Measurements from ENCODE around the gene PPP1R3E. TPM values are rescaled to one million over a fixed set of nuclear protein-coding genes. Genes with fewer than 3 reads are reported as not detected.

The PPP1R3E gene
- total and polyA plus RNA-seq, 2 of the 13 experiments (the other 11 are each of a cell fraction or from before 2014, with no cell fraction given), result 16.5 to 26.5 TPM

DNA sequence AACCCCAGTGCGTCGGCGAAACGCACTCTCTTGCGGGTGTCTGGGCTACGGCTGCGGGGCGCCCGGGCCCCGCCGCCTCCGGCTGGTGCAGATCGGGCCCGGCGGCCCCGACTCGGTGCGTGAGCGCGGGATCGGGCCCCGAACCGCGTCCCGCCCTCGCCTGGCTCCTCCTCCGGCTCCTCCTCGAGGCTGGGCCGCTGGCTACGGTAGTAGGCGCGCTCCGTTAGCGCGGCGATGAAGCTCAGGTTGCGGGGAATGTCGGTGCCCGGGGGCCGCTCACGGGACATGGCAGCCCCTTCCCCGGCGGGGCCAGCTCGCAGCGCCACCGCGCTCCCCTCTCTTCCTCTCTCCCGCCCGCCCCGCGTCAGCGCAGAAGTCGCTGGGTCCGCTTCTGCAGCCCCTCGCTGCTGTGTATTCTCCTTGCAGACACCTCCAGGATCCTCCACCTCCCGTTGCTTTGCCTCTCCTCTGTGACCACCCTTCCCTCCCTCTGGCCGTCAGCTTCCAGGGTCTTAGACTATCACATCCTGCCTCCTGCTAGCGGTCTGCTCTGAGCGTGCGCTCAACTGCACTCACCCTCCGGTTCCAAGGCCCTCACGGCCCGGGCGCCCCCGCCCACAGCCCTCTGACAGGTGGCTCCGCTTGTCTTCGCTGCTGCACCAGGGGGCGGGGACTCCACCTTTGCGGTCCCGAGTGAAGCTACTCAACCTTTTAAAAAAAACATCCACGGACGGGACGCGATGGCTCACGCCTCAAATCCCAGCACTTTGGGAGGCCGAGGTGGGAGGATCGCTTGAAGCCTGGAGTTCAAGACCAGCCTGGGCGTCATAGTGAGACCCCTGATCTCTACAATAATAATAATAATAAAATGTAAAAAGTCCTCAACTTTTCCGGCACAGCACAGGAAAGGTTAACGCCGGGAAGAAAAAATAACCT is at the start of gene PPP1R3E (continued):
- TF ChIP-seq TBL1XR1 (IDR thresholded peaks at IDR 0.05; ENCODE audit: borderline replicate concordance, low read length, partially characterized antibody), result no peak
- peak; percentile 66 for TF ChIP-seq ZNF574 (CRISPR knock-in tag; IDR thresholded peaks at IDR 0.05)
- no peak for TF ChIP-seq HOXA7 (CRISPR knock-in tag; IDR thresholded peaks at IDR 0.05)
- peak; percentile 86 for TF ChIP-seq ZFX (CRISPR knock-in tag; IDR thresholded peaks at IDR 0.05; ENCODE audit: low read depth)
- no peak for TF ChIP-seq HNF4G (IDR thresholded peaks at IDR 0.05; ENCODE audit: borderline replicate concordance, low read depth, low read length)
- TF ChIP-seq HNF4G (CRISPR knock-in tag; IDR thresholded peaks at IDR 0.05; ENCODE audit: borderline replicate concordance, low read depth), result peak; percentile 24; the same call in 1 of the 2 replicates
- peak; percentile 21 for TF ChIP-seq PCBP2 (optimal IDR thresholded peaks at IDR 0.05; ENCODE audit: low read depth, low read length, poor library complexity, severe bottlenecking)
- TF ChIP-seq KDM3A (CRISPR knock-in tag; IDR thresholded peaks at IDR 0.05; ENCODE audit: low read depth), result no peak; the same call in 1 of the 2 replicates
- no peak for TF ChIP-seq ZNF496 (CRISPR knock-in tag; IDR thresholded peaks at IDR 0.05; ENCODE audit: insufficient replicate concordance)
- TF ChIP-seq, protein P1, sequence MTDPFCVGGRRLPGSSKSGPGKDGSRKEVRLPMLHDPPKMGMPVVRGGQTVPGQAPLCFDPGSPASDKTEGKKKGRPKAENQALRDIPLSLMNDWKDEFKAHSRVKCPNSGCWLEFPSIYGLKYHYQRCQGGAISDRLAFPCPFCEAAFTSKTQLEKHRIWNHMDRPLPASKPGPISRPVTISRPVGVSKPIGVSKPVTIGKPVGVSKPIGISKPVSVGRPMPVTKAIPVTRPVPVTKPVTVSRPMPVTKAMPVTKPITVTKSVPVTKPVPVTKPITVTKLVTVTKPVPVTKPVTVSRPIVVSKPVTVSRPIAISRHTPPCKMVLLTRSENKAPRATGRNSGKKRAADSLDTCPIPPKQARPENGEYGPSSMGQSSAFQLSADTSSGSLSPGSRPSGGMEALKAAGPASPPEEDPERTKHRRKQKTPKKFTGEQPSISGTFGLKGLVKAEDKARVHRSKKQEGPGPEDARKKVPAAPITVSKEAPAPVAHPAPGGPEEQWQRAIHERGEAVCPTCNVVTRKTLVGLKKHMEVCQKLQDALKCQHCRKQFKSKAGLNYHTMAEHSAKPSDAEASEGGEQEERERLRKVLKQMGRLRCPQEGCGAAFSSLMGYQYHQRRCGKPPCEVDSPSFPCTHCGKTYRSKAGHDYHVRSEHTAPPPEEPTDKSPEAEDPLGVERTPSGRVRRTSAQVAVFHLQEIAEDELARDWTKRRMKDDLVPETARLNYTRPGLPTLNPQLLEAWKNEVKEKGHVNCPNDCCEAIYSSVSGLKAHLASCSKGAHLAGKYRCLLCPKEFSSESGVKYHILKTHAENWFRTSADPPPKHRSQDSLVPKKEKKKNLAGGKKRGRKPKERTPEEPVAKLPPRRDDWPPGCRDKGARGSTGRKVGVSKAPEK (CRISPR knock-in tag; IDR thresholded peaks at IDR 0.05; ENCODE audit: borderline replicate concordance), result peak; percentile 95; the same call in 1 of the 2 replicates
- TF ChIP-seq, protein P2, sequence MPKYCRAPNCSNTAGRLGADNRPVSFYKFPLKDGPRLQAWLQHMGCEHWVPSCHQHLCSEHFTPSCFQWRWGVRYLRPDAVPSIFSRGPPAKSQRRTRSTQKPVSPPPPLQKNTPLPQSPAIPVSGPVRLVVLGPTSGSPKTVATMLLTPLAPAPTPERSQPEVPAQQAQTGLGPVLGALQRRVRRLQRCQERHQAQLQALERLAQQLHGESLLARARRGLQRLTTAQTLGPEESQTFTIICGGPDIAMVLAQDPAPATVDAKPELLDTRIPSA (CRISPR knock-in tag; IDR thresholded peaks at IDR 0.05; ENCODE audit: borderline replicate concordance), result no peak
- peak; percentile 32; the same call in 1 of the 2 replicates for TF ChIP-seq ZNF335 (CRISPR knock-in tag; IDR thresholded peaks at IDR 0.05)
- TF ChIP-seq, protein P3, sequence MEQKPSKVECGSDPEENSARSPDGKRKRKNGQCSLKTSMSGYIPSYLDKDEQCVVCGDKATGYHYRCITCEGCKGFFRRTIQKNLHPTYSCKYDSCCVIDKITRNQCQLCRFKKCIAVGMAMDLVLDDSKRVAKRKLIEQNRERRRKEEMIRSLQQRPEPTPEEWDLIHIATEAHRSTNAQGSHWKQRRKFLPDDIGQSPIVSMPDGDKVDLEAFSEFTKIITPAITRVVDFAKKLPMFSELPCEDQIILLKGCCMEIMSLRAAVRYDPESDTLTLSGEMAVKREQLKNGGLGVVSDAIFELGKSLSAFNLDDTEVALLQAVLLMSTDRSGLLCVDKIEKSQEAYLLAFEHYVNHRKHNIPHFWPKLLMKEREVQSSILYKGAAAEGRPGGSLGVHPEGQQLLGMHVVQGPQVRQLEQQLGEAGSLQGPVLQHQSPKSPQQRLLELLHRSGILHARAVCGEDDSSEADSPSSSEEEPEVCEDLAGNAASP (CRISPR knock-in tag; IDR thresholded peaks at IDR 0.05; ENCODE audit: borderline replicate concordance), result peak; percentile 5
- 0 out of 2 replicates have a peak, but pooled peaks have one; percentile 27 for TF ChIP-seq NR2C2 (CRISPR knock-in tag; IDR thresholded peaks at IDR 0.05; ENCODE audit: borderline replicate concordance)
- TF ChIP-seq ZFP1 (CRISPR knock-in tag; IDR thresholded peaks at IDR 0.05), result 0 out of 2 replicates have a peak, but pooled peaks have one; percentile 10
- TF ChIP-seq ZNF274 (CRISPR knock-in tag; IDR thresholded peaks at IDR 0.05), result peak; percentile 71; the same call in 1 of the 2 replicates
- no peak for TF ChIP-seq GFI1 (CRISPR knock-in tag; IDR thresholded peaks at IDR 0.05; ENCODE audit: borderline replicate concordance)
- no peak for TF ChIP-seq FOSL1 (CRISPR knock-in tag; IDR thresholded peaks at IDR 0.05; ENCODE audit: borderline replicate concordance)
